Non-pigmented ciliary epithelial cell (primary cell): ENCODE results near the gene GMDS.

Experiments
- DNase-seq: peaks from one replicate; pipeline ENCODE4 v3.0.0-alpha.2; 2010; ENCODE audit warnings: low read depth

GMDS gene

DNA sequence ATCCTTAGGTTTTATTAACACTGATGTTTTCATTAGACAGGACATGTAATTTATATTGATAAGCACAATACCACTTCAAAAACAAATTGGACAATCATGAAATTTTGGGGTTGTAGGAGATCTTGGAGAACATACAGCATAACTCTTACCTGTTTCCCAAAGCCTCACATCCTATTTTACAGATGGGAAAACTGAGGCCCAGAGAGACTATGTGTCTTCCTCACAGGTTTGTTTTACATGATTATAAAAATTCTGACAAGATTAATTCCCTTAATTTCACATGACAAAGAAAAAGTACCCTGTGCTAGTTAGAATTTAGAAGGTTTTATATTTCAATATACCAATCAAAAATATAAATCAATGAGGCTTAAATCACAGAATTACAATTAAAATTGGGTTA lies 145.5 kb downstream of the GMDS start:
- no peak for DNase-seq

DNA sequence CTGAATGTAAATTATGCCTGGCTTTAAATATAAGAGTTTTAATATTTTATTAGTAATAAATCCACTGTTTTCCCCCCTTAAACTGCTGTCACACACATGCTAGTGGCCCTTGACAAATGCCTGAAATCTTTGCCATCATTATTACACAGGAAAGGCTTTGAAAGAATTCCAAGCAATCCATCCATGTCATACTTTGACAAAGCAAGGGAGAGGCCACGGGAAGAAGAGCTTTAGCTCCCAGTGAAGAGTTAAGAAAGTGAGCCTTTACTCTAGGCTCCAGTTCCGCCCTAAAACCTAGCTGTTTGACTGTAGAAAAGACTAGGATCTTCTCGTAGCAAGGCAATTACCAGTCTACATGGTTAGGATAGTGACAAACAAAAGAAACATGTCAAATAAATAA lies 147.9 kb downstream of the GMDS start:
- DNase-seq = no peak

DNA sequence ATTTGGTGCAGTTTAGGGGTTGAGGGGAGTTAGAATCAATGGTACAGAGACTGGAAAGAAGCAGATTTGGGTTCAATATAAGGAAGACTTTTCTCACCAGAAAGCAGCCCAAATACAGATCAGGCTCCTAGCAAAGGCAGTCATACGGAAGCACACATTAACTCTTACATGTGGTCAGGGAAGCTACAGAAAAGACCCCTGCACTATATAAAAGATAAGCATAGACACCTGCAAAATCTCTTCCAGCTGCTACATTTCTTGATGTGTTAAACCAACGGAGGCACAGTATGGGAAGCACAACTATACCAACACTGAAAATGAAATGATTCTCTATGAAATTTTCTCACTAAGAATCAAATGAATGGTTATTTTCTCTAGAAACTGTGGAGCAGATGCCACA lies 150.8 kb downstream of the GMDS start:
- no peak for DNase-seq

DNA sequence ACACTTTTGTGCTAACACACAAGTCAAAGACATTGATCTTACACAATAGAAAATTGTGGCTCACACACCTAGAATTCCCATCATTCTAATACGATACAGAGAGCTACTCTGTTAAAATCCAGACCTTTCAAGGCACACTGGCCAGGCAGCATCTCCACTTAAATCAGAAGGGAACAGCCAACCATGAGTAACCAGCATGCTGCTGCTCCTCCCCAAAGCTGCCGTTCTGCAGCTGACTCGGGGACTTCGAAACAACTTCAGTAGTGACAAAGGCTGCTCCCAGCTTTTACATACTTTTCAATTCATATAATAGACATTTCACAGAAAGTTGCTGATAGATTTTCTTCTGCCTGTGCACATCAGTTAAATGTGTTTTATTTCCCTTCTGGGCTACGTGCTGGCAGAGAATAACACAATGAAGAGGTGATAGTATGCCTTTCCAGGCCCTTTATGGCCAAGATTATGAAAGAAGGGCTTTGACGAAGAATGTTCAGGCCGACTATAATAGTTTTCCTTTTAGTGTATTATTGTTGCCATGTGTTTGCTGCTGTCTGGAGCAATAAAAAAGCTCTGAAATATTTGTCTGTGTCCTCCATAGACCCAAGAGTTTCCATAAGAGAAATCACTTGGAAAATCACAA lies 159.0 kb downstream of the GMDS start:
- DNase-seq = no peak

DNA sequence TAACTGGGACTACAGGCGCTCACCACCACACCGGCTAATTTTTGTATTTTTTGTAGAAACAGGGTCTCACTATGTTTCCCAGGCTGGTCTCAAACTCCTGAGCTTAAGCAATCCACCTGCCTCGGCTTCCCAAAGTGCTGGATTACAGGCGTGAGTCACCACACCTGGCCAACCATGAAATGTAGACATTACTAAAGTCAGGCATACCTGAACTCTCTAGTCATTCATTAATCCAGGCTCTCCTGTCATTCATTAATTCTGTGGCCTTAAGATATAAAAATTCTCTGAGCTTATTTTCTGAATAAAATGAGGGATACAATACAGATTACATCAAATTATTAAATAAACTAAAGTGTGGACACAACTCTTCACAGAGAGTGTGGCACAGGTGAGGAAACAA lies 159.7 kb downstream of the GMDS start:
- DNase-seq = no peak

DNA sequence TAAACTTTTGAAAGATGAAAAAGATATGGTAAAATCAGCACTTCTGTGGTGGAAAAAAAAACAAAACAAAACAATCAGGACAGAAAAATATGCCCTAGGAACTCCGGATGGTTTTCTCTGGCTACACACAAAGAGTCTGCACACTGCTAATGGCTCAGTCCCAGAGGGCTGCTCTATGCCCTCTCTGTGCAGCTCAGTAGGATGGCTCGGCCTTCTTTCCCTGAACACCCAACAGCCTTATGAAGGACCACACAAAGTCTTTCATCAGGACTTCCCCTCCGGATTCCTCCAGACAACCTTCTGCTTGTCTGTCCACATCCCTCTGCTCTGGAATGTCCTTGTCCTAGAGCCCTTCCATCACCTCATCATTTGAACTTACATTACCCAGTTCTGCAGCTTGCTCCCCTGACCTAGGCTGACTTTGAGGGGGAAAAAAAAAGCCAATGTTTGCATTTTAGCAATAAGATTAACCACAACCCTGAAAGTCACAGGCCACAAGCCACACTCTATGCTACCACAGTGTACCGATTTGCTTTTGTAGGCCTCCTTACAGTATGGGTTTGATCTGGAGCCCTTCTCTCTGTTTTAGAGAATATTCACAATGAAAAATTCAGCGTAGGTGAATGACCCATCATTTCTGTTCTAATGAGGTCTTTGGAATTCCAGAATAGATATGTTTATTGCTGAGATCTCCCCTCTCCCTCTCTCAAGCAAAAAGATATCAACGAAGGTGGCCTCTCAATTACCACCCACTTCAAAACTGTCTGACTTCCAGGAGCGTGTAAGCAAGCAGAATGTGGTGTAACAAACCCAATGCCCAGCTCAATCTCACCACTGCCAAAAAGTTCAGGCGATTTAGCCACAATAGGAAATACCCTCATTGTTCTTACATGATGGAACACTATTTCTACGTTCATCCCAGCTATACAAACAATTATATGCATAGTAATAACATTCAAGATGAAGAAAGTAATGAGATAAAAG lies 164.0 kb downstream of the GMDS start:
- no peak for DNase-seq

DNA sequence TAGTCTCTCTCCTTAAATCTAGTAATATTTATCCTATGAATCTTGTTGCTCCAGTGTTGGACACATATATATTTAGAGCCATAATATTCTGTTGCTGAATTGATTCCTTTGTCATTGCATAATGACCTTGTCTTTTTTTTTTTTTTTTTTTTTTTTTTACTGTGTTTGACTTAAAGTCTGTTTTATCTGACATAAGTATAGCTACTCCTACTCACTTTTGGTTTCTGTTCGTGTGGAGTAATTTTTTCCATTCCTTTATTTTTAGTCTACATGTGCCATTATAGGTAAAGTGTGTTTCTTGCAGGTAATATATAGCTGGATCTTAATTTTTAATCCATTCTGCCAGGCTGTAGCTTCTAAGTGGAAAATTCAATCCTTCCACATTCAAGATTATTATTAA lies 166.5 kb downstream of the GMDS start:
- no peak for DNase-seq

DNA sequence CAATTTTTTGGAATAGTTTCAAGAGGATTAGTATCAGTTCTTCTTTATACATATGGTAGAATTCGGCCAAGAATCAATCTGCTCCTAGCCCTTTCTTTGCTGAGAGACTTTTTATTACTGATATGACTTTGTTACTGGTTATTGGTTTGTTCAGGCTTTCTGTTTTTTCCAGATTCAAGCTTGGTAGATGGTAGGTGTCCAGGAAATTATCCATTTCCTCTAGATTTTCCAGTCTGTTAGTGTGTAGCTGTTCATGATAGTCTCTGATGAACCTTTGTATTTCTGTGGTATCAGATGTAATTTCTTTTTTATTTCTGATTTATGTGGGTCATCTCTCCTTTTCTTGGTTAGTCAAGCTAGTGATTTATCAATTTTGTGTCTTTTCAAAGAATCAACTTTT lies 167.6 kb downstream of the GMDS start:
- DNase-seq = no peak

DNA sequence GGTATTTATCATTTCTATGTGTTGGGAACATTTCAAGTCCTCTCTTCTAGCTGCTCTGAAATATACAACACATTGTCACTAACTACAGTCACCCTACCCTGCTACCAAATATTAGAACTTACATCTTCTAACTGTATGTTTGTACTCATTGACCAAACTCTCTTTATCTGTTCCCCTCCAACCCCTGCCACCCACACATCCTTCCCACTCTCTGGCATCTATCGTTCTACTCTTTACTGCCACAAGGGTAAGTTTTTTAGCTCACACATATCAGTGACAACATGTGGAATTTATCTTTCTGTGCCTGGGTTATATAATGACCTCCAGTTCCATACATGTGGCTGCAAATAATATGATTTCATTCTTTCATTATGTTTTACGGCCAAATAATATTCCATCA lies 171.9 kb downstream of the GMDS start:
- DNase-seq = no peak

DNA sequence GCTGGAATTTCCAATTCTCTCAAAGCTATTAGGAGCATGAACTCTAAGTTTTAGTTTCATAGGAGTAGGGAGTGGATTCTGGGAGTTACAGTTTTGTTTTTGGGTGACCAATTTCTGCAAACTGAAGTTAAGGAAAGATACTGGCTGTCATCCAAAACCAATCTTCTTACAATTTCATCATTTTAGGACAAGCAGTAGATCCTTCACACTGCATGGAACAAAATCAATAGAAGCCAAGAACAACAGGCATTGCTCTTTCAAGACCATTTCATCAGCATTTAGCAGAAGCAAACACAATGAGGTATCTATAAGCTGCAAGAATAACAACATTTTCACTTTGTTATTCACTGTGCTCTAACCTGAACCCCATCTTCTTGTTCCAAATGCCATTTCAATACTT lies 173.0 kb downstream of the GMDS start:
- no peak for DNase-seq

DNA sequence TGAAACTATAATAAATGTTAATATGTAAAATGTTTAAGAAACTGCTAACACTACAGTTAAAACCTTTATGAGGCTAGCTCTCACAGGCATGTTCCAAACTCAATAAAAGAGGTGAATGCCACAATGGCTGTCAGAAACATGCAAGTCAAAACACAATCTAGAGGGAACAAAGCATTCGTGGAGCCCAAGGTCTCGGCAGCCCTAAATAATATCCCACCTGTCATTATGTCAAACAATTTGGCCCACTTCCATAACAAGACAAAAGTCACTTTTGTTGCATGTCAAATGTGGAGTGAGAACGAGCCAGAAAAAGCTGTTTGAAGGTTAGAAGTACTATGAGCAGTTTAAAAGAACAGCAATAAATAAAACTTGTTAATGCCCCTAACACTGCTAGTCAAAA lies 181.9 kb downstream of the GMDS start:
- no peak for DNase-seq

DNA sequence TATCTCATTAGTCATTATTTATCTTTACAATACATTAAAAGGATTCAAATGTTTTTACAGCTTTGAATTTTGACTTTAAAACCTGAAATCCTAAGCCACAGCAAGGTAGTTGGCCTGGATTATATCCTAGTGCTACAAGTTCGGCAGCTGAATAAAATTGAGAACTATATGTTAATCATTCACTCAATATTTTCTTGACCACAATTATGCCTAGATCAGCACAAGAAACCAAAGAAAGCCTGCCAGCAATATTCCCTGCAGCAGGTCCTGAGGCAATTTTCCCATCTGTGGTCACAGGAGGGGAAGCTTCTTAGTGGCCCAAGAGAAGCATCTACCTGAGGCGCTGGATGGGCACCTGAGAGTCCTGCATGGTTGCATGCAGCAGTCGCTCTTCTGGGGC lies 183.5 kb downstream of the GMDS start:
- DNase-seq = no peak

DNA sequence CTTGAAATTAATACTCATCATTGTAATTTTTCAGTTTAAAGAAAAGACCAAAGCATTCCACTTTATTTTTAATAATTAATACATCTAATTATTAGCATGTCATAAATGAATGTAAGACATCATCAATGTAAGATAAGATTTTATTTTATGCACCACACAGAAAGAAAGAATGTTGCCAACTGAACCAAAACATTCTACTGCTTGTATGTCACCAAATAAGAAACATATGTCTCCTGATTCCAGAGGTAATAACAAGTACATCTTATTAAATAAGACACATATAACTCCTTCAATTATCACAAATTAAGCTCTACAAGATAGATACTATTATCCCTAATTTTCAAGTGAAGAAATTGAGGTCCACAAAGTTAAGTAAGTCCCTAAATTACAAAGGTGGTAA lies 189.5 kb downstream of the GMDS start:
- no peak for DNase-seq

DNA sequence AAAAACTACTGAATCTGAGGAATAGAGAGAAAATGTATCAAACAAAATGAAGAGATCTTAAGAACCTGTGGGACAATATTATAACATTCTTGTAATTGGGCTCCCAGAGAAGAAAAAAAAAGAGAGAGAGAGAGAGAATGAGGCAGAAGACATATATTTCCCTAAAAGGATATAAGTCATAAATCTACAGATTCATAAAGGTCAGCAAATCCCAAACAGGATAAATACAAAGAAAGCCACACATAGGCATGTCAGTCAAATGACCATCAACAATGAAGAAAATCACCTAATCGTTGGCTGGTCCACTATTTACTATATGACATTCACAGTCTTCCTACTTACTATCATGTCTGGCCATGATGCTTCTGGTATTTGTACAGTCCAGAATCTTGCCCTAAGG lies 190.3 kb downstream of the GMDS start:
- DNase-seq = no peak

DNA sequence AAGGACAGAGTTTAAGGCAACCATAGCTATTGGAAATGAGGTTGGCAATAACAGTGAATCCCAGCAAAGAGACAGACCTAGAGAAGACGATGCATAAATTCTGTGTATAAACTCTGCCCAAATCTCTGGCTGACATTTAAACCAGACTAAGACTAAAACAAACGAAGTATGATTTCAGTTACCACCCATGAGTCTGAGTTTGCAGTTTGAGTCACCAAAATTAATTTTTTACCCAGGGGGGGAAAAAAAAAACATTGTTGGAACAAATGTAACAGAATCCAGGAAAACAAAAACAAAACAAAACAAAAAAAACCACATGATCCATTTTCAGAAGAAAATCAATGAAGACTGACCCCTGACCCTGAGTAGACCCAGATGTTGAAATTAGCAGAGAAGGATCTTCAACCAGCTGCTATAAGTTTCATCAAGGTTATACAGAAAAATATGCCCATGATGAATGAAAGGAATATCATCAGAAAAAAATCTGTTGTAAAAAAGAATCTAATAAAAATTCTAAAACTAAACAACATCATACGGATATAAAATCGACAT lies 190.8 kb downstream of the GMDS start:
- no peak for DNase-seq

DNA sequence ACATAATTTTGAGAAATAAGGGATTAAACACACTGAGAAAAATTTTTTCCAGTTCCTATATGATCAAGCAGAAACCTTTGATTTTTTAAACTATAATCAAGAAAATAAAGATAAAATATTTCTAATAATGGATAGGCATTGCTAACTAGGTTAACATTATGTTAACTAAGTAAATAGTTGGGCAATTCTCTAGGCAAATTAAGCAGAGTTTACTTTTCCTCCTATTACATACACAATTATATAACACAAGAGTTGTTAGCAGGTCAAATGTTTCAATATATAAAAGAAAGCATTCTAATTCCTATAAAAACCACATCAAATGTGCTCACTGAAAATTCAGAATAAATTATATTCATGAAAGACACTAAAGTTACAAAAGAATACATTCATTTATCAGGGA lies 191.7 kb downstream of the GMDS start:
- DNase-seq = no peak

DNA sequence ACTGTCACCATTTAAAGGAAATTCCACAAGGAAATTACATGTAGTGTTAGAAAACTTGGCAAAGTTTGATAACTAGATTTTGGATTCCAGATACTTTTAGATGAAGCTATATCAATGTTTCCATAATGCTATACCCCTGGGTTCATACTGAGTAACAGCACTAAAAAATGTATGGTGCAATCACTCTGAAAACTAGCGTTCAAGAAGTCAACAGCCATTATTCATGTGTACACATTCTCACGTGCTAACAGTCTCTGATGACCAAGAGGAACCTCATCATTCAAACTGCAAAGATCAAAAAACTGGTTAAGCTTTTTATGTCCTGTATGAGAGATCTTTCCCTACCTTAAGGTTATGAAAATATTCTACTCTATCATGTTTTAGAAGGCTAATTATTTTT lies 197.6 kb downstream of the GMDS start:
- DNase-seq = no peak

DNA sequence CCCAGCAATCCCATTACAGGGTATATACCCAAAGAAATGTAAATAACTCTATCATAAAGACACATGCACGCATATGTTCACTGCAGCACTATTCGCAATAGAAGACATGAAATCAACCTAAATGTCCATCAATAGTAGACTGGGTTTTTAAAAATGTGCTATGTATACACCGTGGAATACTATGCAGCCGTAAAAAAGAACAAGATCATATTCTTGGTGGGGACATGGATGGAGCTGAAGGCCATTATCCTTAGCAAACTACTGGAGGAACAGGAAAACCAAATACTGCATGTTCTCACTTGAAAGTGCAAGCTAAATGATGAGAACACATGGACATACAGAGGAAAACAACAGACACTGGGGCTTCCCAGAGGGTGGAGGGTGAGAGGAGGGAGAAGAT lies 201.2 kb downstream of the GMDS start:
- no peak for DNase-seq

DNA sequence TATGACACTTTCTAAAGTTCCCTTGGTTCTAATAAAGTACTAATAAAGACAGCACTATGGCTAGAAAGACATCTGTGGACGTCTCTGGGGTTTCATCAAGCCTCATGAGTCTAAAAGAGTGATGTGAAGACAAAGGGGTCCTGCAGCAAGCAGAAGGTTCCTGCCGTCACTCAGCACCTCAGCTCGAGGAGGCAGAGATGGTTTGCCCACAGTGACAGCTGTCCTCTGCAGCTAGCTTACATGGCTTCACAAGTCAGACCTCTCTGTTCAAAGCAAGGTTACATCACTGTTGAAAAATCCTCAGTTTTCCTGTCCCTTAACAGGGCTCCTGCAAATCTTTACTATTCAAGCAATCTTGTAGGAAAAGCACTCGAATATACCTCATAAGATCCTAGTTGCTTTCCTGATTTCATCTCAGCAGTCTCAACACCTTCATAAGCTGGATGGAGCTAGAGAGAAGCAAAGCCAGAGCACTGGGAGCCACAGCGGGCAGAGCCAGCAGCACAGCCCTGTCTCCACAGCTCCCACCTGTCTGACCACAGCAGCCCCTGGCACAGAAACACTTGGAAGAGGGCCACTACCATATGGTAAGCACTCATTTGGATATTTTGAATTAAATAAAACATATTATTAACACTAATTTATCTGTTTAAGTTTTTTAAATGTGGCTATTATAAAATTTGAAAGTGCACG lies 202.3 kb downstream of the GMDS start:
- DNase-seq = no peak

DNA sequence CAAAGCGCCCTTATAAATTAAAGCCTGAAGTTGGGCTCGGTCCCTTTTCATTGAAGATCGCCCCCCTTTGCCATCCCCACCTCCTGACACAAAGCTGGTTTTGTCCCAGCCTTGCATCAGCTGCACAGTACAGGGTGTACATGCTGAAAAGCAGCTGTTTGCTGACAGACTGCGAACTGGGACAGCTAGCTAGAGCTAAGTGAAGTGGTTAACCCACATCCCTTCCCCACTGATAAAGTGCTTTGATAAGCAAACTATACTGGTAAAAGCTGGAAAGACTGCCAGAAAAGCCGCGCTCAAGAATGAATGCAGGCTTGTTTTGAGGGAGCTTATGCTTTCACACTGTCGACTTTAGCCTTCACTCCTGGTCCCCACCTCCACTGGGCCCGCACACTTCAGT lies 207.3 kb downstream of the GMDS start:
- no peak for DNase-seq

DNA sequence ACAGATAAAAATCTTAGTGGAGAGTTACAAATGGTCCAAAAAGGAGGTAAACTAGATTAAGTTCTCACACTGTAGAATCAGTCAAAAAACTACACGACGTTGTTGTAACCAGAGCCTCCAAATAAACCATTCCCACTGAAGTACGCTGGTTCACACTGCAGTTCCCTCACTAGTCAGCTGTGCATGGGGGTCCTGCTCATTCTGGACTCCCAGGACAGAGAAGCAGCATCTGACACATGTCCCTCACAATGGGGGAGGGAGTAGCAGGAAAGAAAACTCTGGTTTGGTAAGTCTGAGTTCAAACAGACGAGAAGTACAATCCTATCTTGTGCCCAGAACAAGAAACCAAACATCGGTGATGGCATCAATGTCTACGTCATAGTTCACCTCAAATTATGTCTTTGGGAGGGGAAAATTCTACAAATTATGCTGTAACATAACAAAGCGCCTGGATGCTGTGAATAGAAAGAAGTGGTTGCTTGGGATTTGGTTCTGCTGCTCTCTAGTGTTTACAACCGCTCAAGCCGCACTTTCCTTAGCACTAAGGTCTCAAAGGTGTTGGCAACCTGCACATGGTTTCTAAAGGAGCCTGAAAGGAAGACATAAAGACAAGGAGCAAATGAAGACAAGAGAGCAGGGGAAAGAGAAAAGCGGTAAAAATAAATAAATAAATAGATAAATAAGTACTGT lies 208.0 kb downstream of the GMDS start:
- DNase-seq = no peak

DNA sequence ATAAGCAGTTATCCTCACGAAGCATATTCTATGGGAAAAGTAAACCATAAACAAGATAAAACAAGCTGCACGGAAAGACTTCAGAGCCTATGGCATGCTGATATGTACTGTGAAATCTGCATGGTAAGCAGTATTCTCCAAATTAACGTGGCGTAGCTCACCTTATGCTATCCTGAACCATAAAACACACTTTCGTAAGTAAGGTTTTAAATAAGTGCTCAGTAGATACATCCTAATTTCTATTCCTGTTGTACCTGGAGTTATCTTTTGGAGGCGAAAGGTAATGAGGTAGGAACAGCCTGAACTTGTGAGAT lies 208.7 kb downstream of the GMDS start:
- no peak for DNase-seq
